HG03280 (cell line): ENCODE data around the gene FADS2.
"Not testable (repeated sequence)": the region's sequence is repeated elsewhere in the genome, so short reads cannot be mapped to it uniquely, and the experiment has no call there.

ENCODE experiments used
- ATAC-seq: cut with Tn5 transposase; IDR thresholded peaks from one replicate; pipeline ENCODE4 v1.9.1; 2021; ENCODE audit warnings: mild to moderate bottlenecking, moderate library complexity; ENCODE audit not compliant: unreplicated experiment

FADS2 gene

GRCh38 chr11:61866231-61866957 is 38.3 kb downstream of the FADS2 start:
- no peak for ATAC-seq

- no peak for ATAC-seq
Measured at GRCh38 chr11:61866958-61867343, 38.9 kb downstream of the FADS2 start.

- ATAC-seq = no peak
Measured at GRCh38 chr11:61868571-61869428, 40.7 kb downstream of the FADS2 start.

DNA sequence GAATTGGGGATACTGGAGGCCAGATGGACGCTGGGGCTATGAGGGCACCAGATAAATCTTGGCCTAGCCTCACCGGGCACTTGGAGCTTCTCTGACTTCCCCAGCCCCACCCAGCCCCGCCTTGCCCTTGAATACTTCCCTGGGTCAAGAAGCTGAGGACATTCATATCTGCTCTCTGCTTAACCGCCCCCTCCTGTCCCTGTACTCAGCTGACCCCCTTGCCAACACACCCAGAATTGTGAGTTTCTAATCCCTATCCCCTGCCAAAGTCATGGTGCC is 41.3 kb downstream of the FADS2 start:
- ATAC-seq = no peak

DNA sequence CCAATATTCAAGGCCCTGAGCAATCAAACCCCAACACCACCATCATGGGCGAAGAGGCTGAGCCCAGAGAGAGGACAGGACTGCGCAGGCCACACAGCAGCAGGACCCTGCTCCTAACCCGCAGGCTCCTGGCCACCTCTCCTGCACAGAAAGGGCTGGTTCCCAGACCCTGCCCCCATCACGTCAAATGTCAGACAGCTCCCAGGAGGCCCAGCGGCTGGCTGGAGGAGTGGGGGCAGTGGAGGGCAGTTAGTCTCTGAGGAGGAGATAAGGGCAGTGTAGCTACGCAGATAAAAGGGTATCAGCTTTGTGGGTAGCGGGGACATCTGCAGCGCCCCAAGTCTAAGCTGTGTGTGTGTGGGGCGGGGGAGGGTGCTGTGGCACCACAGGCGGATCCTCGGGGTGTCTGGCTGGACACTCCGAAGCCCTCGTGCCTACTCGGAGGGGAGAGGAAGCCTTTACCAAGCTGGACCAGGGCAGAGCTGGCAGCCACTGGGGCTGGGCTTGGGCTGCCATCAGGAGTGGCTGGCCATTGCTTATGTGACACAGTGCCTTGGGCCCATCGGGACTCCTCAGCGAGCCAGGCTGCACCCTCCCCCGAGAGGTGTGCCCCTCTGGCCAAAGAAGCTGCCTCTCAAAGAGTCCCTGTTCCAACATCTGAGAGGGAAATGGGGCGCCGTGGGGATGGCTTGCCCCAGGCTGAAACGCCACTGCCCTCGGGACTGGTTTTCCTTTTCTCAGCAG is 41.8 kb downstream of the FADS2 start:
- no peak for ATAC-seq

DNA sequence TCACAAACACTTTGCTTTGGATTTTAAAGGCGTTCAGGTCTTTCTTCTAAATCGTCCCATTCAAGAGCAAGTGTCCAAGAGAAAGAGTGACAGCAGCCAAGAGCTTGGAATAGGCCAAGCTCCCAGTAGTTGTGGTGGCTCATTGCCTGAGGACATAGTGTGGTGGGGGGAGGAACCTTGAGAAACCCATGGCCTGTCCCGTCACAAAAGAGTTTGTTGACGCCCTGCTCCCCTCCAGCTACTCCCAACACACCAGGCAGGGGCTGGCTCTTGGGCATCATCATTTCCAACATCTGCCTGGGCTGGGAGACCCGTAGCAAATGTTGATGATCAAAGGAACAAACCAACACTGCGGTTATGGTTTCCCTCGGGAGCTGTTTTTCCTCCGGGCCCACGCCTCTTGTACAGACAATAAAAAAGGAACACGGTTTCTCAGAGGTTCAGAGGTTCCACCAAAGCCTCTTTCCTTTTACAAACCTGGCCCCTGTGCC is 42.5 kb downstream of the FADS2 start:
- ATAC-seq = no peak

GRCh38 chr11:61871158-61871597 is 43.1 kb downstream of the FADS2 start:
- ATAC-seq = peak; percentile 84

DNA sequence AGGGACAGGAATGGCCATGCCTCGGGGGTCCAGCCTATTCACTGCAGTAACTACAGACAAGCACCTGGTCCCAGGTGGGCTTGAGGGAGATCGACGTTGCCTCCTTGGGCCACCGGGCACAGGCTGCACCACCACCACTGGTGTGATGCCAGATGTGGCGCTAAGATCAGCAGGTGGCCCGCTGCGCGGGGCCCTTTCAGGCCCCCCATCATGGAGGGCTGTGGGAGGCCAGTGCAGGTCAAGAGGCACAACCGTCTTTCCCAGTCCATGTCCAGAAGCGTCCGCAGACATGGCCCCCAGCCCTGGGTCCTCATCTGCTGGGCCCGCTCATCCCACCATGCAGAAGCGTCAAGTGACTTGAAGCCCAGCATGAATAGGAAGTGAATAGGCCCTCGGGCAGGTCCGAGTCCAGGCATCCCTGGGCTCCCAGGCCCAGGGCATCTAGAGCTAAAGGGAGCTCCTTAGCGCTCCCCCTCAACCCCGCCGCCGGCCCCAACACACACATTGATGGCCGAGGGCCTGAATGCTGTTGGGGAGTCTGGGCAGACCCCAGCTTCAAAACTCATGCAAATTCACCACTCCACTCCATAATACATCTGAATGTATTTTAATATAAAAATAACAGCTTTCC is 45.0 kb downstream of the FADS2 start:
- ATAC-seq = no peak

- no peak for ATAC-seq
Measured at GRCh38 chr11:61873588-61874376, 45.7 kb downstream of the FADS2 start.

DNA sequence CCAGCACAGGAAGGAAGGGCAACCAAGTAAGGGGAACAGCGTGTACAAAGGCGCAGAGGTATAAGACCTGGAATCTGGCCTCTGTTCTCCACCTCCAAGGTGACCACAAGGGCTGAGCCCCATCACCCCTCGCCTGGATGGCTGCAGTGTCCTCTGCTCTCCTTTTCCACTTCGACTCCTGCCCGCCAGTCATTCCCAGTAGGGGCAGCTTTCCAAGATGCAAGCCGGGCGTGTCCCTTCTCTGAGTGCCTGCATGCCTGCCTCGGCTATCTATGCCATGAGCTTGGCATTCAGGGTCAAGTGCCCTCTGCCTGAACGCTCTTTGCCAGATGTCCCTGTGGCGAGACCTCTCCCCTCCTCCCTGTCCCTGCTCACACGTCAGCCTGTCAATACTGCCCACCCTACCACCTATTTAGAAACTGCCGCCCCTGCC is 46.3 kb downstream of the FADS2 start:
- ATAC-seq = no peak

DNA sequence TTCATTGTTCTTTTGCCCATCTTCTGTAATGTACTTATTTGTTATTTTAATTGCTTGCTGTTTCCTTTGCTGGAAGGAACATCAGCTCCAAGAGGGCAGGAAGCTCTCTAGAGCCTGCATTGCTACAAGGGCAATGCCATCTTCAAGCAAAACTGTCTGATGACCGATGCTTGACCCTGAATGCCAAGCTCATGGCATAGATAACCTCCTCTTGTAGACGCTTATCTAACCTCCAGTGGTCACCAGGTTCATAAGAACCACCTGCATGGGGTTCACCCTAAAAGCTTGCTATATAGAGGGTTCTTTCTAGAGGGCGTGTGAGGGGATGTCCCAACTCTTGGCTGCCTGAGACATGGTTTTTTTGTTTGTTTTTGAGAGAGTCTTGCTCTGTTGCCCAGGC is 46.8 kb downstream of the FADS2 start:
- ATAC-seq = no peak

GRCh38 chr11:61875698-61876097 is 47.6 kb downstream of the FADS2 start:
- no peak for ATAC-seq

GRCh38 chr11:61879152-61879551 is 51.1 kb downstream of the FADS2 start:
- no peak for ATAC-seq

DNA sequence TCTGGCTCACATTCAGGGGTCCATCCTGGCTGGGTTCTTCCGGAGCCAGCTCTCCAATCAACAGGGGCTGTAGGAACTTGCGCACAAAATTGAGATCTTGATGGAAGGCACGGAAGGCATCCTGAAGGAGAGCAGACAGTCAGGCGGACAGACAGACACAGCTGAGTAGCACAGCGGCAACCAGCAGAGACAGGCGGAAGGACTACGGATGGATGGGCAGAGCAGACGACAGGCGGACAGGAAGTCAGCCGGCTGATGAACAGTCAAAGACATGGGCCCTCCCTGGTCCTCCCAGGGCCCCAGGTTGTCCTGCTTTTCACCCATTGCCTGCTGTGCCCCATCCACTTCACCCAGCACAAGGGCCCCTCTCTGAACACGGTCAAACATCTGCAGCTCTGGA is 51.9 kb downstream of the FADS2 start:
- ATAC-seq = no peak

- ATAC-seq = no peak
Measured at GRCh38 chr11:61880454-61880853, 52.4 kb downstream of the FADS2 start.

GRCh38 chr11:61881397-61881796 is 53.3 kb downstream of the FADS2 start:
- no peak for ATAC-seq

DNA sequence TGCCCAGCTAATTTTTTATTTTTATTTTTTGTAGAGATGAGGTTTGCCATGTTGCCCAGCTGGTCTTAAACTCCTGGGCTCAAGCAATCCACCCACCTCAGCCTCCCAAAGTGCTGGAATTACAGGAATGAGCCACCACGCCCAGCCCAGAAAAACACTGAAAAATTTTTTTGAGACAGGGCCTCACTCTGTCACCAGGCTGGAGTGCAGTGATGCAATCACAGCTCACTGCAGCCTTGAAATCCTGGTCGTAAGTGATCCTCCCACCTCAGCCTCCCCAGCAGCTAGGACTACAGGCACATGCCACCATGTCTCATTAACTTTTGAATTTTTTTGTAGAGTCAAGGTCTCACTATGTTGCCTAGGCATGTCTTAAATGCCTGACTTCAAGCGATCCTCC is 54.2 kb downstream of the FADS2 start:
- not testable (repeated sequence) for ATAC-seq

DNA sequence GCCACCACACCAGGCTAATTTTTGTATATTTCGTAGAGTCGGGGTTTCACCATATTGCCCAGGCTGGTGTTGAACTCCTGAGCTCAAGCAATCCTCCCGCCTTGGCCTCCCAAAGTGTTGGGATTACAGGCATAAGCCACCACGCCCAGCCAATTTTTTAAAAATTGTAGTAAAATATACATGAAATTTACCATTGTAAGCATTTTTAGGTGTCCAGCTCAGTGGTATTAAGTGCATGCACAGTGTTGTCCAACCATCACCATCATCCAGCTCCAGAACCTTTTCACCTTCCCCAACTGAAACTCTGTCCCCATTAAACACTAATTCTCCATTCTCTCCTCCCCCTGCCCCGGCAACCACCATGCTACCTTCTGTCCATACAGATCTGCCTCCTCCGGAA is 54.8 kb downstream of the FADS2 start:
- ATAC-seq = no peak

- no peak for ATAC-seq
Measured at GRCh38 chr11:61883327-61883726, 55.2 kb downstream of the FADS2 start.

- no peak for ATAC-seq
Measured at GRCh38 chr11:61883947-61884346, 55.8 kb downstream of the FADS2 start.
